Glomerular endothelial cell (primary cell): Measurements from ENCODE around the gene PRDM4. TPM values are rescaled to one million over a fixed set of nuclear protein-coding genes. Genes with fewer than 3 reads are reported as not detected.

Experiments
- DNase-seq: peaks from one replicate; pipeline ENCODE4 v3.0.0-alpha.2; 2011; ENCODE audit warnings: low read depth, low spot score; ENCODE audit errors: extremely low read depth
- total RNA-seq: library from RNA; depleted of rRNA; stranded (reverse); fragments of >200 nt; gene quantifications from 2 replicates; pipeline ENCODE4 v1.2.3, GENCODE V29; 2015

PRDM4 gene, protein sequence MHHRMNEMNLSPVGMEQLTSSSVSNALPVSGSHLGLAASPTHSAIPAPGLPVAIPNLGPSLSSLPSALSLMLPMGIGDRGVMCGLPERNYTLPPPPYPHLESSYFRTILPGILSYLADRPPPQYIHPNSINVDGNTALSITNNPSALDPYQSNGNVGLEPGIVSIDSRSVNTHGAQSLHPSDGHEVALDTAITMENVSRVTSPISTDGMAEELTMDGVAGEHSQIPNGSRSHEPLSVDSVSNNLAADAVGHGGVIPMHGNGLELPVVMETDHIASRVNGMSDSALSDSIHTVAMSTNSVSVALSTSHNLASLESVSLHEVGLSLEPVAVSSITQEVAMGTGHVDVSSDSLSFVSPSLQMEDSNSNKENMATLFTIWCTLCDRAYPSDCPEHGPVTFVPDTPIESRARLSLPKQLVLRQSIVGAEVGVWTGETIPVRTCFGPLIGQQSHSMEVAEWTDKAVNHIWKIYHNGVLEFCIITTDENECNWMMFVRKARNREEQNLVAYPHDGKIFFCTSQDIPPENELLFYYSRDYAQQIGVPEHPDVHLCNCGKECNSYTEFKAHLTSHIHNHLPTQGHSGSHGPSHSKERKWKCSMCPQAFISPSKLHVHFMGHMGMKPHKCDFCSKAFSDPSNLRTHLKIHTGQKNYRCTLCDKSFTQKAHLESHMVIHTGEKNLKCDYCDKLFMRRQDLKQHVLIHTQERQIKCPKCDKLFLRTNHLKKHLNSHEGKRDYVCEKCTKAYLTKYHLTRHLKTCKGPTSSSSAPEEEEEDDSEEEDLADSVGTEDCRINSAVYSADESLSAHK
- total RNA-seq = 25.4 and 27.7 TPM in 2 replicates

DNA sequence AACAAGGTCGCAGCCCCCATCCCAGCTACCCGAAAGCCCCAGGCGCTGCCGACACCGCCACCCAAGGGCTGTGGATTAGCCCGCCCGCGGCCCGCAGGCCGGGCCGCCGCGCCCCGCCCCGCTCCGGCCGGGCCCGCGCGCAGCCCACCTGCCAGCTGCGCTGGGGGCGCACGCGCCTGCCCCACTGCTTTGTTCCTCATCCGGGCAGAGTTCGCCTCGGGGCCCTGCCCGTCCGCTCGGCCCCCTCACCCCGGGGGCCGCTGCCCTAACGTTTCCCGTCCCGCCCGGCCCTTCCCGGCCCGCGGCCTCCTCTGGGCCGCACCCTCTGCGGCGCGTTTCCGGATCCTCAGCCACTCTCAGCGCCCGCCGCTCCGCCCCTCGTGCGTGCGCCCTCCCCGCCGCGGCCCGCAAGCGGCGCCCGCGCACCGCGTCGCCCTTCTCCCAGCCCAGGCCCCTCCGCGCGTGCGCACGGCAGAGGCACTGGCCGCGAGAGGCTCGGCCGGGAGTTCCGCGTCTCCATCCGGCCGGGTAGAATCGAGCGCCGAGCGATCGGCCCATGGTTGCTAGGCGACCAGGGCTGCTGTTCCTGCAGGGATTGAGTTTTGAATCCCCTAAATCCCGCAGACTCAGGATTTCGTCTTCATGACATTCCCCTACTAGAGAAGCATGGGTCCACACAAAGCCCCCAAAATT lies at the start of gene PRDM4:
PRDM4 (minus strand) TSS at position 329 of the 693 bp plus-strand sequence. CDS start 622 bp downstream, outside the sequence.
- DNase-seq = peak; percentile 47

DNA sequence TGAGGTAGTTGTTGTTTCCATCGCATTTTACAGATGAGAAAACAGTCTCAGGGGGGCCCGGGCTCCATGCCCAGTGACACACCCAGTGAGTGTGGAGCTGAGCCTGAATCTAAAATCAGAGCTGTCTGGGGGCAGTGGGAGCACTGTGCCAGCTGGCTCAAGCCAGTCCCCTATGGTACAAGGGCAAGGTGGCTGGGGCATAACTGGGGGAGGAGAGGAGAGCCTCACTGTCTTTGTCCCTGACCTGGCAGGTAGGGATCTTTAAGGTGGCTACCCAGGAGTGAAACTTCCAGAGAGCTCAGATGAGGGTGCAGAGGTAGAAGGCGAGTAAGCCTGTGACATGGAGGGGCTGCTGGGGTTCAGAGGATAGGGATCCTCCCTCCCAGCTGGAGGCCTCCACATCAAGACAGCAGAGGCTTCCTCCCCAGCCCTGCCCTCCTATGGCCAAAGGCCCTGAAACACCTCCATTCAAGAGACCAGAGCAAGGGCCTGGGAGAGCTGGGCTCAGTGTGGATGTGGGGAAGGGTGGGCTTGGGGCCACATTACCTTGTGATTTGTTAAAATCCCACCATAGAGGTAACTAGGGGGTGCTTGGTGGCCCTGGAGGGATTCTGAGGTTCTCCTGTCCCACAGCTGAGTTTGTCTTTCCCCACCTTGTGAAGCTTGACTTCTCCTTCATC lies 46.7 kb upstream of the PRDM4 start:
- DNase-seq = no peak

DNA sequence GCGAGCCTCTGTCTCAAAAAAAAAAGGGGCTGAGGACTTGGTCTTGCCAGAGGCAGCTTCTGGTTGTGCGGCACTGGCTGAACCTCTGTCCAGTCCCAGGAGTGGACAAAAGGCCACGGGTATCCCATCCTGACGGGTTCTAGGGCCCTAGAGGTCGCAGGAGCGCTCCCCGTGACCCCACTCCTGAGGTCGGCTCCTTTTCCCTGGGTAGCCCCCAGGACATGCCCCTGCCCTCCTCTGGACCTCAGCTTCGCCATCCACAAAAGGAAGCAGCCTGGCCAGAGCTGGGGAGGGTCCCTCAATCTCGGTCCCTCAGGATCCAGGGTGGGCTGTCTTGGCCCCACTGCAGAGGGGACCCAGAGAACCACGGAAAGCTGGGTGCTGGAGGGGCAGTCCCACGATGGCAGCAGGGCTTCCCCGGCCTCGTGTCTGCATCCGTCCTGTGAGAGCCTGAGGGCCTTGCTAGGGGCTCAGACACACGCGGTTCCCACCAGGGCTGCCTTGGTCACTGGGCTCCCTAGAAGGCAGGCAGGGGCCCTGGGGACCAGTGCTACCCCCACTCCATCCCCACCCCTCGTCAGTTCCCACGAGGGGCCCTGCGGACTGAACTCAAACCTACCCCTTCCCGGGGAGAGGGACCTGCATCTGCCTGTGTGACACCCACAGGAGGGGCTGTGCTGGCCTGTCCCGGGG lies 44.7 kb upstream of the PRDM4 start:
- no peak for DNase-seq

DNA sequence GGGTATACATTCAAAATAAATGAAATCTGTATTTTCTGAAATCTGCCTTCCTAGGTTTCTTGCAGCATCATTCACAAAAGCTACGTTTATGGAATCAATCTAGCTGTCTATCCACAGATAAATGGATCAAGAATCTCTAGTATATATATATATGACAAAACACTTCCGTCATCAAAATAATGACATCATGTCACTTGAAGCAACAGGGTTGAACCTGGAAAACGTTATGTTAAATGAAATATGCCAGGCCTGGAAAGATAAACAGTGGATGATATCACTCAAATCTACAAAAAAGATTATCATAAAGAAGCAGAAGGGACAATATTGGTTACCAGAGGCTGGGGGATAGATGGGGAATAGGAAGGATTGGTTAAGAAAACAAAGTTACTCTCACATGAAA lies 42.2 kb upstream of the PRDM4 start:
- no peak for DNase-seq

DNA sequence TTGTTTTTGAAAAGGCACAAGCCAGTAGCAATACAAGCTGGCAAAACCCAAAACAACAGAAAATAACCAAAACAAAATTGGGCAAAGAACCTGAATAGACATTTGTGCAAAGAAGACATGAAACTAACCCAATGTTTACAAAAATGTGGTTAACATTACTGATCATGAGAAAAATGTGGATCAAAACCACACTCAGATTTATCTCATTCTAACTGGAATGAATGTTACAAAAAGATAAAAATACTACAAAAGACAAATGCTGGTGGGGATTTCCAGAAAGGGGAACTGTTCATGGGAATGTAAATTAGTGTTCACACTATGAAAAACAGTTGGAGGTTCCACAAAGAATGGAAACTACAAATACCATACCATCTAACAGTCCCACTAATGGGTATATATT lies 40.2 kb upstream of the PRDM4 start:
- no peak for DNase-seq

DNA sequence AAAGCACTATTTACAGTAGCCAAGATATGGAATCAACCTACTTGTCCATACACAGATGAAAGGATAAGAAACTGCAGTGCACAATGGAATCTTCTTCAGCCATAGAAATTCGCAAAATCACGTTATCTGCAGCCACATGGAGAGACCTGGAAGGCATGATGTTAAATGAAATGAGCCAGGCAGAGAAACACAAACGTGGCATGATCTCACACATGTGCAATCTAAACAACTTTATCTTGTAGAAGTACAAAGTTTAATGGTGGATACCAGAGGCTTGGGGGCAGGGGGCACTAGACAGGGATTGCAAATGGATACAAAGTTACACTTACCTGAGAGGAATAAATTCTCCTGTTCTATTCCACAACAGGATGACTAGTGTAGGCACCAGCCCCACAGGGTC lies 37.6 kb upstream of the PRDM4 start:
- no peak for DNase-seq

DNA sequence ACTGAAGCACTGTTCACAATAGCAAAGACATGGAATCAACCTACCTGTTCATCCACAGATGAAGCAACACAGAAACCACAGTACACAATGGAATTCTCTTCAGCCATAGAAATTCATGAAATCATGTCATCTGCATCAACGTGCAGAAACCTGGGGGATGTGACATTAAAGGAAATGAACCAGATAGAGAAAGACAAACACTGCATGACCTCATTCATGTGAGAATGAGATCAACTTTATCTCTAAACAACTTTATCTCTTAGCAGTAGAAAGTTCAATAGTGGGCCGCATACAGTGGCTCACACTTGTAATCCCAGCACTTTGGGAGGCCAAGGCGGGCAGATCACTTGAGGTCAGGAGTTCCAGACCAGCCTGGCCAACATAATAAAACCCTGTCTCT lies 33.5 kb upstream of the PRDM4 start:
- no peak for DNase-seq

DNA sequence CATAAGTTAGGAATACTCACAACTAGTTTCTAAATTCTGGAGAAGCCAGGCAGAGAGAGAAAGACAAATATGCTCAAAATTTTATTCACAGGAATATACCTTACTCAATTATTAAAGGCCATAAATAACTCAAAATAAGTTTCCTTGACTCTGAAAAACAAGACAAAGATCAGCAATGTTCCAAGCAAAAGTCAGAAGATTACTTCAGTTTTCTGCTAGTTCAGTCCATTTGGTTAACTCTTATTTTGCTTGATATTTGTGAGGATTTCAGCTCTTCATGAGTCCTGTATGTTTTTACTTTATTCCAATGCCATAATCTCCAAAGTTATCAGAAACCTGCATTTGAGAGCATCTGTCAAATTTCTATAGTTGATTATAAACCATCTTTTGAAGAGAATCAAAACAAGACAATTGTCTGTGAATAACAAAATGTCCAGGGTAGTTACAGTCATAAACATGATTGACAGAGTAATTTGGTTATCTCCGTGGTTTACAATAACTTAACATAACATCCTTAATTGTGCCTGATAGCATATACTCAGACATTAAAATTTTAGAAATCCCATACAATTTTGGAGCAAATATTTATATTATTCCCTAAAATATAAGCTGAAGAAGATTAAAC lies 30.6 kb upstream of the PRDM4 start:
- no peak for DNase-seq

DNA sequence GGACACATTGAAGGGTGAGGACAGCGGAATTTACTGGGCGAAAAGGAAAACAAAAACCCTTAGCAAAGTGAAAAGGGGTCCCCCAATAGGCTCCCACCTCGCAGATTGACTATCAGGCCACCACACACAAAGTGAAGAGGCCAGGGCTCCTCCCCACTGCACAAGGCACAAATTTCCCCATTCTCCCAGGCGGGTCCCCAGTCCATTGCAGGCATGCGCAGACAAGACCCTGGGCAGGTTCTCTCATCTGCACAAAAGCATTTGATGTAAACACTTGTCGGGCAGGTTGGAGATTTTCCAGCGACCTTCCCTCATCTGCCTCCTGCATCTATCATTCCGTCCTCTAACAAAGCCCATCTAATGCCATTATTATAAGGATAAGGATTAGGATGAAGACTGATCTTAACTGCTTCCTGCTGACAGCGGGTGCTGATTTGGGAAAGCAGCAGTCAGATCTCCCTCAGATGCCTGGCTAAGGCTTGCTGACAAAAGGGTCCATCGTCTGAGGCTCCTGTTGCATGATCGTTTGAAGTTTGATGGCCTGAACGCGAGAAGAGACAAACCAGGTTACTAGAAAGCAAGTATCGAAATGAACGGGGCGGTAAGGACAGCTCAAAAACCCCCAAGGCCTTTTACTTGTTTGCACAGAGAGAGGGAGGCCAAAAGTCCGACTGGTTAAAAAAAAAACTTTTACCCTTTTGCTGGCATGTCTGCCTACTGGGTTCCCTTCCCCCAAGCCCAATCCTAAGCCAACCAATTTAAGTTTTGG lies 27.9 kb upstream of the PRDM4 start:
- DNase-seq = no peak

DNA sequence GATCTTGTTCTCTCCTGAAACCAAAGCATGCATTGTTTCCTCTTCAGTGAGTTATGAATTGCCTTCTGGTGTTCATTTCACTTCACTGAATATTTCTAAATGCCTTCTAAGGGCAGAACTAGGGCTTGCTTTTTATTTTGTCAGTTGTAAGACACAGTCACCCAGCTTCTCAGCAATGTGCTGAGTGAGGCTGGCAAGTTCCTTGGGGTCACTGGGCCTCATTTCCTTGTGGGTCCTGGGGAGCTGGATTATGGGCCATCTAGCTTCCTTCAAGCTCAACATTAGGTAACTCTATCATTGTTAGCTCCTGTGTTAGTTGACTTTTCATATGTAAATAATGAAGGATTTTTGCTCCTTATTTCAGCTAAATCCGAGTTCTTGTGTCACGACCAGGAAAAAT lies 27.3 kb upstream of the PRDM4 start:
- DNase-seq = no peak

DNA sequence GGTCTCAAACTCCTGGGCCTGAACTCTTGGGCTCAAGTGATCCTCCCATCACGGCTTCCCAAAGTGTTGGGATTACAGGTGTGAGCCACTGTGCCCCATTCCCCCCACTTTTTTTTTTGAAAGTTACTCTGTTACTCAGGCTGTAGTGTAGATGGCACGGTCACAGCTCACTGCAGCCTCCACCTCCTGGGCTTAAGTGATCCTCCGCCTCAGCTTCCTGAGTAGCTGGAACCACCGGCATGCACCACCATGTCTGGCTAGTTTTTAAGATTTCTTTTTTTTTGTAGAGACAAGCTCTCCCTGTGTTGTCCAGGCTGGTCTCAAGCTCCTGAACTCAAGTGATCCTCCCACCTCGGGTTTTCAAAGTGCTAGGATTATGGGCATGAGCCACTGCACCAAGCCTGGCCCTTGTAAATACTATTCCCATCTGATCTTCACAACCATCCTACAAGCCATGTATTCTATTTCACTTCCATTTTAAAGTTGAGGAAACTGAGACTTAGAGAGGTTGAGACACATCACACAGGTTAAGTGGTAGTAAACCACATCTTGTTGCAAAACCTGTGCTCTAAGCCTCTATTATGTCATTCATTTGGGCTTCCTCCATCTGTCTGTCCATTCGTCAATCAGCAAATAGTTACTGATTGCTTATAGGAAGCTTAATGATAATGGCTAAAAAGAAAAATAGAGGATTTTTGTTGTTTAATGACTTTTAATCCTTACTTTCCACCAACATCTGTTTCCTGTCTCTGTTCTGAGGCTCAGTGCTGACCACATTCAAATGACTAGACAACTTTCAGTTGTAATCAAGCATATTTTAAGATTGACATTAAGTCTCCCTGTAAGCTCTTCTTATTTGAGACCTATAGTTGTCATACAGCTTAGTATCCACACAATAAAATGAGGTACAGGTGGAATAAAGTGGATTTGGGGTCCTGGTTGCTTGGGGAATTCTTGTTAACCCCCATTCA lies 22.8 kb upstream of the PRDM4 start:
- no peak for DNase-seq

DNA sequence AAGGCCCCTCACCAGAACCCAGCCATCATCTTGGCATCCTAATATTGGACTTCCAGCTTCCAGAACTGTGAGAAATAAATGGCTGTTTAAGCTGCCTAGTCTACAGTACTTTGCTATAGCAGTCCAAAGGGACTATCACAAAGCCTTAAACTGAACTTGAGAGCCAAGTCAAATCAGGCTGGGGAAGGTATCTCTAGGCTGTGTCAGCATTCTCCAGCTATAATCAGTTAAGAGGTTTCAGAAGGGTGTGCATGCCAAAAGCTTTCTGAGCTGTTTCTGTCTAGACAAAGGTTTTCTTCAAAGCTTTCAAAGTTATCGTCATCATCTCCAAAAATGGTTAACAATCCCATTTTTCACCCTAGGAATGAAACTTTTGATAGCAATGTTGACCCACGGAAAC lies 21.1 kb upstream of the PRDM4 start:
- no peak for DNase-seq

DNA sequence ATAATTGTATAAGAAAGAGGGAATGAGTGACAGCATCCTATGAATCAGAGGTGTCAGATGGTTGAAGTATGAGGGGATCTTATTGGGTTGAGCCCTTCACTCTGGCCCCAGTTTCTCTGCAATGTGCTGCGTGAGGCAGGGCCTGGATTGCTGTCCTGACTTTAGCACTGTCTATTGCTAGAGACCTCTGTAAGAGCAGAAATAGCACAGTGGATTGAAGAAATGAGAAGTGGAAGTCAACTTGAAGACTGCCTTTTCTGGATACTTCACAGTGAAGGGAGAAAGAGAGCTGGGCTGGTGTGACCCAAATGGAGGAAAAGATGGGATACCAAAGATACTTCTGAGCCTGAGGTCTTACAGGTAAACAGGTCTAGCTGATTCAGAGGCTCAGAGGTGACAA lies 19.4 kb upstream of the PRDM4 start:
- DNase-seq = no peak

DNA sequence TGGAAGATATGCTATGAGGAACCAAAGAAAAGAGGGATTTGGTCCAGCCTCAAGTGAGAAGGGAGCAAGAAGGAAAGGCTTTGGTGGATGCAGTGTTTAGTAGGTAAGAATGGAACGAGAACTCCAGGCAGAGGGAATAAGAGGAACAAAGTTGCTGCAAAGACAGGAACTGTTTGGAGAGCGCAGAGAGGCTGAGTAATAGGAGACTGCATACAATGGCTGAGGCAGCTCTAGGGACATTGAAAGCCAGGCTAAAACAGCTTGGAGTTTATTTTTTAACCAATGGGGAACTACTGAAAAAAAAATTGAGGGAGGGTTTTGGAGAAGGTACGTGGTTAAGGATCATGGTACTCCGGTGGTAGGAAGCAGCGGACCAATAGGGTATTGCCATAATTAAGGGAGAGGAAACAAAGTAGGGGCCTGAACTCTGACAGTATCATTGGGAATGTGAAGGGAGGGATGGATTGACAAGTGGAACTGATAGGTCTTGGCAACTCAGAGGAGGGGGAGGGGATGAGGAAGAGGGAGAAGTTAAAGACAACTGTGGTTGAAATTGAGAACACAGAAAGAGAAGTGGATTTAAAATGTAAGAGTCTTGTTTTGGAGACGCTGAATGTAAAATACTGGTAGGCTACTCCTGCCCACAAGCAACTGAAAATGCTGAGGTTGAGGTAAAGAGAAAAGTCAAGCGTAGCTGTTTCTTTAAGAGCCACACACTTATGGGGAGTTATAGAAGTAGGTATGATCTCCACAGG lies 18.3 kb upstream of the PRDM4 start:
- no peak for DNase-seq

DNA sequence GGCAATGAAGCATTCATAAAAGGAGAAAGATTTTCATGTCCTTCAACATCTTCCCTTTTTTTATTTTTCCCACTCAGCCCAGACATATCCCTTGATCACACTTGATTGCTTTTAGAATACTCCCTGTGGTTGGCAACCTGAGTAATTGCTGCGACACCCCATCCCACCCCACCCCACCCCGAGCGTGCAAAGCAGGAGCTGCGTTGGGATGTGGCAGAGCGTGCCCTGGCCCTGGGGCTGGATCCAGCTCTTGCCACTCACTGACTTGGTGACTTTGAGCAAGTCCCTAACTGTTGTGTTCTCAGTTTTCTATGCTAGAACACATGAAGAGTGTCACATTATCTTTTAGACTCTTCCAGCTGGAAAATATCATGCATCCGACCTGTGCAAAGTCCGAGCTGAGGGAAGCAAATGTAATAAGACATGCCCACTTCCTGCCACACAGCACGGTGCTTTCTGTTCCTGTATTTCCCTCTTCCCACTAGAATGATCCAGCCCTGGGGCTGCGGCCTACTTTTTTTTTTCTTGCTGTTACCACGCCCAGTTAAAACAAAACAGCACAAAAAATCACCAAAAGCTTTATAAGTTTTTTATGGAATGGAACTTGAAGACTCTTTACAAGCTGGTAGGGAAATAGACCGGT lies 17.6 kb upstream of the PRDM4 start:
- no peak for DNase-seq

DNA sequence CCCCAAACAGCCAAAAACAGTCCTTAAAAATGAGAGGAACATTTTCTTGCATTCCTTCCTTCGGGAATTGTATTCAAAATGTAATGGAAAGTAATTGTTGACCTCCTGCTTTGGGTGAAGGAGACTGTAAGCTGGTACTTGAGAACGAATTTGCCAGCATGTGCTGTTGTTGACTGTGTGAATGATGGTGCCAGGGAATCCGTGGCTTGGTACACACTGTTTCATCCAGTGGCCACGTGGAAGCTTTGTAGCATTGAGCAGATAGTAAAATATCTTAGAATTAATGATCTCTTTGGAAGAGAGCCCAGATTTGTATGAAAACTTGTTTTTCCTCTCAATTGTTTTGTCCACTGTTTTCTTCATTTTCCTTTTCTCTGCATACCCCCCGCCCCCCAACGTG lies 15.2 kb upstream of the PRDM4 start:
- DNase-seq = no peak
